NCI-H69 (cell line): Measurements from ENCODE around the gene PTPRT.
"Not testable (repeated sequence)": the region's sequence is repeated elsewhere in the genome, so short reads cannot be mapped to it uniquely, and the experiment has no call there.

Source experiments
- DNase-seq: peaks from one replicate; lab custom pipeline; 2025; lab: John Stamatoyannopoulos, UW

Gene PTPRT

DNA sequence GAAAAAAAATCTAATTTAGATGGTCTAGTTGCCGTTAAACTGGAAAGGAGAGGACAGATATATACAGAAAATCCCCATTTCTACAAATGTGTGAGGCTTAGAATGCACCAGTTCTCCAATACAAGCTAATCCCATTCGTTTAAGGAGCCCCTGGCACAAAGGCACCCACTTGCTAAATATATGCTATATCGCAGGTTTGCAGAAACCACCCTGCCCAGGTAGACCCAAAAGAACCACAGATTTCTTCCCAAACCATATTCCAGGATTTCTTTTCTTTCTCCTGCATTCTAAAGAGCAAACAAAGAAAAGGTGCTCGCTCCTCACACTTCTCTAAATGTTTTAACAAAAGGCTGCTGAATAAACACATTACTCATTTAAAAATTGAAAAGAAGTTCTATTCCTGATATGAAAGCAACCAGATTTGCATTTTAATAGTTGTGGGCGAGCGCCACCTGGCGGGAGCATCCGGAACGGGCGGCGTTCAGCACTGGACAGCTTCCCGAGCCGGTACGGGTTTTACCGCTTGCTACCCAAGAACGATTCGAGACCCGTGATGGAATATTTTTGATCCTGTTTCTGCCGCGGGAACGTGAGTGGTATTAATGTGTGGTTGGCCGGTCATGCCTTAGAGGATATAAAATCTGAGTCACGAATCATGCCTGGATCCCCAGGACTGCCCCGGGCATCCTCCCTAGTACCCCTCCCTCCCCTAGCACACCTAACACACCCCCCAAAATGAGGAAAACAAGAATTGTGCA lies 2.1 kb downstream of the PTPRT start:
- peak; percentile 41 for DNase-seq

DNA sequence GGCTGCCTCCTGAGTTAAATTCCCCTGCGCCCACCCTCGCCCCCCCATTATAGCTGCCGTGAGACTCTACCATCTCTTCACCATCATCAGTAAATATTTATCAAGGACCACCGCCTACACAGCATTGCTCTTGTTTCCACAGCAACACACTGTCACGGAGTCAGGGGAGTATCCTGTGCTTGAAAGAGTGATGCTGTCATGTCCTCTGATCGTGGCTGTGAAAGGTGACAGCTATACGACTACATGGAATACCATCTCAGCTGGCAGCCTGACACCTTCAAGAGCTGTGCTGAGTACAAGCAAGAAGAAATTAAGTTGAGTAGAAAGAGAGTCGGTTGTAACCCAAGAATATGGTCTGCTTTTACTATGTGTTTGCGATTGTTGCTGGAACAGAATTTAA lies 3.4 kb downstream of the PTPRT start:
- DNase-seq: no peak

DNA sequence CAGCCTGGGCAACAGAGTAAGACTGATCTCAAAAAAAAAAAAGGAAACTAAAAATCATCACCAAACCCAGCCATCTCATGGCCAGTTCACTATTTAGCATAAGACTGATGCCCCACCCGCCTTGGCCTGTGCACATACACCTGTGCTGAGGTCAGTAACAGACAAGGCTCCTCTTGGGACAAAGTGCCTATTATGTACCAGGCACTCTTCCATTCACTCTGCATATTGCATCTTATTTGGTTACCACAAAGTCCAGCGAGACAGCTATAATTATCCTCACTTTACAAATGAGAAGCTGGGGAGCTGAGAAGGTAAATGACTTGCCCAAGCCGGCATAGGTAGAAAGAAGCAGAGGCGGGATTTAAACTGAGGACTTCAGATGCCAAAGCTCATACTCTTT lies 3.8 kb downstream of the PTPRT start:
- DNase-seq: no peak

DNA sequence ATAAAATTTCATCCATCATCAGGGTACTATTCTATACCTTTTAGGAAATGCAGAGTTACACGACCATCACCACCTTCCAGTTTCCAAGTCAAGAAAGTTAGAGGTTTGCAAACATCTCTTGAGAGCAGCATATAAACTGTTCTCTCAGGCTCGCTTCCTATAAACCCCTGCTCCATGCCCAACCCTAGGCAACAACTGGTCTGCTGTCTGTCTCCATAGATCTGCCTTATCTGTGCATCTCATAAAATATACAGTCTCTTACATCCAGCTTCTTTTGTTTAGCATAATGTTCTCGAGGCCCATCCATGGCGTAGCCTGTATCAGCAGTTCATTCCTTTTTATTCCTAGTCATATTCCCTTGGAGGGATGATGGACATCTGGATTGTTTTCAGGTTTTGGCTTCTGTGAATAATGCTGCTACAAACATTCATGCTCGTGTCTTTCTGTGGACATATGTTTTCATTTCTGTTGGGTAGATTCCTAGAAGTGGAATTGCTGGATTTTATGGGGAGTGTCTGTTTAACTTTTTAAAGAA lies 6.1 kb downstream of the PTPRT start:
- no peak for DNase-seq

DNA sequence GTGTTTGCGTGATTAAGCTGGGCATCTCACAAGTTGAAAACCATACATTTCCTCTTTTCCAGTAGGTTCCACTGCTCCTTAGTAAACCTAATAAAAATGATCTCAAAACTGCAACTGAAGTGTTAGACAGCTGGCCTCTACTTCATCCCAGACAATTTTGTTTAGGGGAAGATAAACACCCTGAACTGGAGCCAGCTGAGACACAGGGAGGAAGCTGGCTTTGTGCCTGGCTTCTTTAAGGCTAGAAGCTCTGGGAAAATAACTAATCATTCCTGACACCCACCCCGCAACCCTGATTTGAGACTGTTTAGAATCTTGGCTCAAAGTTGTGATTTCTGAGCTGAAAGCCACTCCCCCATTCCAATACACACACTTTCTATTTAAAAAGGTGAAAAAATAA lies 11.6 kb downstream of the PTPRT start:
- no peak for DNase-seq

DNA sequence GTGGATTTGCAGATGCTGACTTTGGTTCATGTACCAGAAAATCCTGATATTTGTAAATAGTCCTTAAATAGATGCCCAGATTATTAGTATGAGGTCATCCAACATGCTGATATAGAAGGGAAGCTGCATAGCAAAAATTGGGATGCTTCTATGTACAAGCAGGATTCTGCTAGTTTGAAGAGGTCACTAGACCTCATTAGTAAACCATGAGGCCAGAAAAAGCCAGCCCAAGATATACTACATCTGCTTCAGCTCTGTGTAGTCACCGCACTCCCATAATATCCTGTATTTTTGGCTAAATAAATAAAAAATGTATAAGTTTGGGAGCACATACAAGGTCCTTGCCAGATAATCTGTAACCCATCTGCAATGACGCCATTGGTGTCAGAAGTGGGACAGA lies 13.0 kb downstream of the PTPRT start:
- DNase-seq: no peak

DNA sequence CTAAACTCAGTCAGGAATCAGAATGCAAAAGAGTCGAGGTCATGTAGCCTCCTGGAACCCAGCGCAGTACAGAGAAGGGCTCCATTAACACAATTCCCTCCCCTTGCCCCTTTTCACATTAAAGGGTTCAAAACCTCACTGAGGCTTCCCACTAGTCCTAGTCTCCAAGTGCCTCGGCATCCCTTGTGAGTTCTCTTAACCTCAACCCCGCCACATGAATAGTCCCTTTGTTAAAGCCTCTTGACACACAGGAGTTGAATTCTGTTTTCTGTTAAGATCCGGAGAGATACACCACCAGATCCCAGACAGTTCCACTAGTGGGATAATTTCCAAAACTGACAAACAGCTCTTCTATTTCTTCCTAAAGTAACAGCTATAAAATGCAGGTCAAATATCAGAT lies 17.8 kb downstream of the PTPRT start:
- no peak for DNase-seq

DNA sequence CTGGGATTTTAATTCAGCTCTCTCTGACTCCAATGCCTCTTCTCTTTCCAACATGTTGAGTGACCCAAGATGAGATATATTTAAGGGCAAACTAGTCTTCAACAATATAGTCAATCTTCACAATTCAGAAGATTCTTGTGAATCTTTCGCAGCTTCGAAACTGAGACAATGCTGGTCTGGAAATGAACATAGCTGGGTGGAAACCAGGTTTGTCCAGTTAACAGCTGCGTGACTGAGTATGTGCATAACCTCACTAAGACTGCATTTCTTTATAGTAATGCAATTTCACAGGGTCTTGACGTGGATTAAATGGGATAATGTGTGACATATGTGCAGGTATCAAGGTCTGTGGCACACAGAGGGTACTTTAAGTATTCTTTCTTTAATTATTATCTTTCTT lies 18.9 kb downstream of the PTPRT start:
- DNase-seq: no peak

DNA sequence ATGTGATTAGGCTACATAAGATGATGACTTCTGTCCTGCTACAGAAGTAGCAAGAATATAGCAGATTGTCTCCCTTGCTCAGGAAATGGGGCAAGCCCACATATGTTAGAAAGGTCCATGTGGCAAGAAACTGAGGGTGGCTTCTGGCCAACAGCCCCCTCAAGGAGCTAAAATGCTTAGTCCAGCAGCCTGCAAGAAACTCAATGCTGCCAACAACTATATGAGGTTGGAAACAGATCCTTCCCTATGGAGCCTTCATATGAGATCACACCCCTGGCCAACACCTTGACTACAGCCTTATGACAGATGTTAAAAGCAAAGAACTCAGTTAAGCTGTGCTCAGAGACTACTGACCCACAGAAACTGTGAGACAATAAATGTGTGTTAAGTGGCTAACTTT lies 22.1 kb downstream of the PTPRT start:
- DNase-seq: no peak

DNA sequence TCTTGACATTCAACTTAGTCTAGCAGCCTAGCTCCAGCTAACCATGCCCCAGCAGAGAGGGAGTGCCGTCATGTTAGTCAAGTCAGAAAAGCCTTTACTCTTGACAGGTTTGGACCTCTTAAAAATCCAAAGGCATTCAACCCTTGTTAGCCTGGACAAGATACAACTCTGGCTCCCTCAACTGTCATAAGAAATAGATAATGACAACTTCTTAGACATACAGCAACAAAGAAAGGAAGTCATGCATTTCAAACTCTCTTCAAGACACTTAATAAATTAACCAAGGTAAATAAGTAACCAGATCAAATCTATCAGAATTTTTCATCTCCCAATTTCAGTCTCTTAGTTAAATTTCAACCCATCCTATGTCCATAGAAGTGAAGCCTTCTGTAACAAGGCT lies 22.7 kb downstream of the PTPRT start:
- DNase-seq: no peak

DNA sequence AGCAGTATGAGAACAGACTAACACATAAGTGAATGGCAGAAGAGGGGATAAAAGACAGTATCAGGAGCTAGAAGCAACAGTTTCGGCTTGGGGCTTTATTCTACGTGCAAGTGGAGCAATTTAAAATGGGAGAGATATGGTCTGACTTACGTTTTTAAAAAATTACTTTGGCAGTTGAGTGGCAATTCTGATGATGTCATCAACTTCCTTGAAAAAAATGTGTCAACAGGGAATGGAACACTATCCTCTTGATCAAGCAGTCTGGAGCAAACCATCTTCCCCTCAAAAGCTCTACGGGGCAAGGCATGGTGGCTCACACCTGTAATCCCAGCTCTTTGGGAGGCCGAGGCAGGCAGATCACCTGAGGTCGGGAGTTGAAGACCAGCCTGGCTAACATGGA lies 24.1 kb downstream of the PTPRT start:
- DNase-seq: no peak

DNA sequence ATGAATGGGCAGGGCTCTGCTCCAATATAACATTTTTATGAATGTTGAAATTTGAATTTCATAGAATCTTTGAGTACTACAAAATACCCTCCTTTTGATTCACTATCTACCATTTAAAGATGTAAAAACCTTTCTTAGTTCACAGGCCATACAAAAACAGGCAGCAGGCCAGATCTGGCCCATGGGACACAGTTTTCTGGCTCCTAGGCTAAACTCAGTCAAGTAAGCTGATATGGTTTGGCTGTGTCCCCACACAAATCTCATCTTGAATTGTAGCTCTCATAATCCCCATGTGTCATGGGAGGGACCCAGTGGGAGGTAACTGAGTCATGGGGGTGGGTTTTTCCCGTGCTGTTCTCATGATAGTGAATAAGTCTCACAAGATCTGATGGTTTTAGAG lies 25.0 kb downstream of the PTPRT start:
- DNase-seq: not testable (repeated sequence)

DNA sequence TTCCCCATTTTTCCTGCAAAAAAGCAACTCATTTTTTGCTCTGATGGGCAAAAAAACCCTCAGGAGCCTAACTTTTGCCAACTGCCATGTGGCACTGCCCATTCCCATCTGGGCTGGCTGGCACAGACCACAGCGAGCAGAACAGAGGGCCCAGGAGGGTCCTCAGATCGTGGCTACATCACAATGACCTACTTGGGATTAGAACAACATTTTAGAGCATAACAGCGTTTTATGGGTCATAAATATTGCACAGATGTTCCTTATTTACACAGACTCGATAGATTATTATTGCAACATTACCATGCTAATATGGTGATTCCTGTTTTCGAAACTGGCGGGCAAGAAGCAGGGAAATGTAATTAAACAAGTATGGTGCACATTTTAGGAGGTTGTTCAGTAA lies 28.0 kb downstream of the PTPRT start:
- DNase-seq: no peak

DNA sequence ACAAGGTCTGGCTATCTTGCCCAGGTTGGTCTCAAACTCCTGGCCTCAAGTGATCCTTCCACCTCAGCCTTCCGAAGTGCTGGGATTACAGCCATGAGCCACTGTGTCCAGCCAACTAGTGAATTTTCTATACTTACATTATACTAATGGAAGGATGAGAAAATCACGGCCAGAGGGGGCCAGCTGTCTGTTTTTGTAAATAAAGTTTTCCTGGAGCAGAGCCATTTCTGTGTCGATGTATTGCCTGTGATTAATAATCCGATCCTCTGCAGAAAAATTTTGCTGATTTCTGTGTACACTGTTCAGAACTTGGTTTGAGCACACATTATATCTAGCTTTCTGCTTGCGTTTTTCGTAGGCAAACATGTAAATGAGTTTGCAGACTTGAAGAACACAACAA lies 28.8 kb downstream of the PTPRT start:
- no peak for DNase-seq

DNA sequence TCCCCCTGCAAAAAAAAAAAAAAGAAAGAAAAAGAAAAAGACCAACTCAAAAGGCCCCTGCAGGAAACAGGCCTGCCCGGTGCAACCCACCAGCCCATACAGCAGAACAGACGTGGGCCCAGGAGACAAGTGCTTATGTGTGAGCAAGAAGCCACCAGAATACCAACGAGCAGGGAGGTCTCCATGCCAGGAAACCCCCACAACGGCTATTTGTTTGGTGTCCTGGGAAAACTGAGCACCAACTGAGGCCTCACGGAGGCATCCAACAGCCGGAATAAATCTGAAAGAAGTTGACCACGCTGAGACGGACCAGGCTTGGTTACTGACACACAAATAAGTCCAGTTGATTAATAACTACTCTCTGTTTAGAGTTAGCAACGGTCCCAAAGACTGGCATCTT lies 29.7 kb downstream of the PTPRT start:
- no peak for DNase-seq

DNA sequence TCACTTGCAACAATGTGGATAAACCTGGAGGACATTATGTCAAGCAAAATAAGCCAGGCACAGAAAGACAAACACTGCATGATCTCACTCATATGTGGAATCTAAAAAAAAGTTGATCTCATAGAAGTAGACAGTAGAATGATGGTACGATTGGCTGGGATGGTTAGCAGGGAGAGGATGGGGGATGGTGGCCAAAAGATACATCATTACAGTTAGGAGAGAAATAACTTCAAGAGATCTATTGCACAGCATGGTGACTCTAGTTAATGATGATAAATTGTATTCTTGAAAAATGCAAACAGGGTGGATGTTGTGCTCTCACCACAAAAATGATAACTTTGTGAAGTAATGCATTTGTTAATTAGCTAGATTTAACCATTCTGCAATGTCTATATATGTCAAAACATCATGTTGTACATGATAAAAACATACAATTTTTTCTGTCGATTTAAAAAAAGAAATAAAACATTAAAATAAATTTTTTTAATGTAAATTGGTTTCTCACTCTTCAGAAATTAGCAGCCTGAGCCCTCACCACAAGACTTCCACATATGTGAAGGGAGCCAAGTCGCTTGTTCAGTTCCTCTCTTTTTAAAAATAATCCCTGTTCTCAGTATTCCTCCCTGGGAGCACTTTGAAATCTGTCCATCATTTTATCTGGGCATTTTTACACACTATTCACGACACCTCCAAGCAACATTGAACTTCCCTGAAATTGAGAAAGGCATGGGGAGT lies 34.2 kb downstream of the PTPRT start:
- DNase-seq: no peak

DNA sequence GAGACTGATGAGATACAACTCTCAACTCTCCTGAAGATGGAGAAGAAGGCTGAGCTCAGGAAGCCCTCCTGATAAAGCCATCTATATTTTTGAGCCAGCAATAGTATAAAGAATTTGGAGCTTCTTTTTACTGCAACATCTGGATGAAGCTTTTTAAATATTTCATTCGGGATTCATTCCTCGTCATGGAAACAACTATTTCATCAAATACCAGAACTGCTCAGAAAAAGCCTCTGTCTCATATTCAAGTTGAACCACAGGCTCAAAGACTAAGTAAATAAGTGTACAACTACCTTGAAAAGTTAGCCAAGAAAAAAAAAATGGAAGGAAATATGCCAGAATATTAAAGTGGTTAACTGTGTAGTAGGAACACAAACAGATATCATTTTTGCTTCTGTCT lies 37.8 kb downstream of the PTPRT start:
- no peak for DNase-seq

DNA sequence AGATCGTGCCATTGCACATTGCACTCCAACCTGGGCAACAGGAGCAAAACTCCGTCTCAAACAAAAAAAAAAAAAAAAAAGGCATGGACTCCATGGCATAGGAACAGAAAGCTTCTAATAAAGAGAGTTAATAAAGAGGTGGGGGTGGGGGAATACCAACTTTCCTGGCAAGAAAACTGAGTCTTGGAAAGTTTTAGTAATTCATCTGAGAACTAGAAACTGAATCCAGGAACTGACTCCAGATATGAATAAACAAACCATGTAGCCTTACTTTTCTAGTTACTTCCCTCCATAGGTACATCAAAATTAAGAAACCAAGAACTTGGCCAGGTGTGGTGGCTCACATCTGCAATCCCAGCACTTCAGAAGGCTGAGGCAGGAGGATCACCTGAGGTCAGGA lies 38.5 kb downstream of the PTPRT start:
- no peak for DNase-seq

DNA sequence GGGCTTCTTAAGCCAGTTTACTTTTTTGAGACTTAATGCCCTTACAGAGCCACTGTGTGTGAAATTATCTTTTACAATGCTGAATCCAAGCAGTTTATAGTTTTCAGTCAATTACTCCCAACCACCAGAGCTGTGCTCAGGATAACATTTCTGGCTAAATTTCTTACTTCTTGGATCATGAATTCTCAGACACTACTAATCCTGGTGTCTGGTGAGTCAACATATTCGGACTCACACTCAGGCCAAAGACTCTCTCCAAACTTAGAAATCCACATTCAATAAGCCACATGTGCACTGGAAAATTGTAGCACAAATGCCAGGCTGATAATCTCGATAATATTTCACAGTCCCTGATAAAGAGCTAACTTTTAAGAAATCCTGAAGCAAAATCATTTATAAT lies 49.0 kb downstream of the PTPRT start:
- no peak for DNase-seq

DNA sequence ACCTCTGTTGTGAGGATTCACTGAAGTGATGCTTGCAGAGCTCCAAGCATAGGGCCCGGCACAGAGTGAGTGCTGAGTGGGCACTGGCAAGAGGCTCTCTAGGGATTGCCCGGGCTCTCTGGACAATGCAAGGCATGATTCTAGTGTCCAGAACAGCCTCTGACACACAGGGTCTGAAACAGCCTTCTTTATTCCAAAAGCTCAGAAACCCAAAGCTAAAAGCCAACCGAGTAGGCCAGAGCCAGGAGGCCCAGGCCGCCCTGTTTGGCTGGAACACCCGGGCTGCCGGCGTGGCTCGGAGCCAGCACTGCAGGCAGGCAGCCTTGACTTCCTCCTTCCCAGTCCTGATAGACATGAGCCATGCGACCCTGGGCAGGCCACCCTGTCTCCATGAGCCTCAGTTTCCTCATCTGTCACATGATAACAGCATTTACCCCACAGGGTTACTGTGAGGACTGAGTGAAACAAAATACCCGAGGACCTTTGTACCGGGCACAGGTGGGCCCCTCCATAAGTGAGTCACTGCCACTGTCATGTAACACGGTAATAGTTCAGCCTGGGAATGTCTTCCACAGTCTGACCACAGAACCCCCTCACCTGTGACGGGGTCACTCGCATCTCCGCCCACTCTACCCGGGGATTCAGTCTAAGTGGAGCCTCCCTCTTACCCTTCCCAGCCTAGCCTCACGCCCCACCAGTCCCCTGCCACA lies 51.5 kb downstream of the PTPRT start:
- DNase-seq: no peak

DNA sequence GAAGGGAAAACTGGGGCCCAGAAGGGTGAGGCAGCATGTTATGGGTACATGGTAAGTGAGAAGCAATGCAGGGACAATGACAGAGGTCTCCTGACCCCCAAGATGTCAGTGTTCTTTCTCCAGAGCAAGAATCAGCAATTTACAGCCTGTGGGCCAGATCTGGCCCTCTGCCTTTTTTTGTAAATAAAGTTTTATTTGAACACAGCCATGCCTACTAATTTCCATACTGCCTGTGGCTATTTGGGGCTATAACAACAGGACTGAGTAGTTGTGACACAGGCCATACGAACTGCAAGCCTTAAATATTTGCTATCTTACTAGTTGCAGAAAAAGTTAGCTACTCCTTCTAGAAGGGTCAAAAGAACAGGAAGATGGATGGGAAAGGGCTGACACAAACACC lies 52.5 kb downstream of the PTPRT start:
- DNase-seq: no peak

DNA sequence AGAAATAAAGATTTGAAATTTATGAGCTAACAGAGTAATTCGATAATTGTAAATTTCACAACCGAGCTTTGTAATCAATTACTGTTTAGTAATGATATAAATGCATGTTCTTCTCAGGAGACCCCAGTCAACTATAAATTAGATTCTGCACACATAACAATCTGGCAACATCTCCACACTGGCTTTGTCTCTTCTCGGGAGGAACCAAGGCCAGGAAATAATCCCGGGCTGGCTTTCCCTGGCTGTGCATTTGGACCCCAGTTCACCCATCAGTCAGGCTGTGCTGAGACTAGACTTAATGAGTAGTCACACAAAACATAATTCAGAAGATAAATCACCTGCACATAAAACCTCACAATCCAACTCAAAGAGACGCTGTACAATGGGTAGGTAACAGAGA lies 65.5 kb downstream of the PTPRT start:
- DNase-seq: no peak

DNA sequence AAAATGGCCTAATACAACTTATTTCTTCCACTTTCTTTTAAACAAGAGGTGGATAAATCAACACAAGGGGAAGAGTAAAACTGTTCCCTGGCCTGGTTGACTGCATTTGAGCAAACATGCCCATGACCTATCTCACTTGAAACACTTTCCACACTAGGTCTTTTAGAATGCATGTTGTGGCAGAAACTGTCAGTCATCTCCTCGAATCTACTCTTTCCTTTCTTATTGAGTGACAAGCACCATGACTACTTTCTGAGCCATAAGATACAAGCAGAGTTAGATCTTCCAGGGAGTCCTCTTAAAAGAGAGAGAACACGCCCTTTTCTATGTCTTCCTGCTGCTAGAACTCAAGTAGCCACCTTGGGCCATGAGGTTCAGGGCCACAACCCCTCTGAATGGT lies 66.5 kb downstream of the PTPRT start:
- DNase-seq: no peak
